Omental fat pad (tissue), 4 donors: ENCODE results near the gene PLXNA4. TPM values are rescaled to one million over a fixed set of nuclear protein-coding genes. Genes with fewer than 3 reads are reported as not detected.

Source experiments
- ATAC-seq: fragments of 150-250 bp; one replicate; pipeline ENCODE4 v1.9.1; 2016; ENCODE audit warnings: mild to moderate bottlenecking, moderate library complexity; ENCODE audit not compliant: low FRiP score
- DNase-seq: peaks from one replicate; pipeline ENCODE4 v3.0.0-alpha.2; 2019; ENCODE audit warnings: low spot score
- CTCF ChIP-seq, 3 donors: fragments of 450-650 bp; IDR thresholded peaks; one replicate each; pipeline ENCODE4 v1.5.1; 2016 to 2017; ENCODE audit warnings: antibody characterized with exemption in 3 of 3, mild to moderate bottlenecking in 3 of 3, moderate library complexity in 2 of 3
- total RNA-seq, 4 donors: library from RNA; depleted of rRNA; stranded (reverse); fragments of >200 nt; gene quantifications; one replicate each; pipeline ENCODE4 v1.1.0, GENCODE V29; 2016

PLXNA4 gene
- total RNA-seq, 4 donors from 2014 or later: 31.4 to 111 (median 41.9) TPM

DNA sequence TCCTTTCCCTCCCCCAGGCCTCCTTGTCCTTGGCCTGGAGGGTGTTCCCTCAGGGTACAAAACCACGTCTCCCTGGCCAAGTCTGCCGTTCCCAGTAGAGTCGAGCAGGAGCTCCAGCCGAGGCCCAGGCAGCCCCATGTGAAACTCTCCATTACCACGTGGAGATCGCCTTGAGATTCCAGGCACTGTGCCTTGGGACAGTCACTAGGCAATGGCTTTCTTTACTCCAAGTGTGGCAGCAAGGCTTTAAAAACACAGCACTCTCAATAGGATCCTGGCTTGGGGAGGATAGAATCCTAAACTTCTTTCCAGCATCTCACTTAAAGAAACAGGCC, 57.5 kb downstream of the PLXNA4 start:
- TF ChIP-seq CTCF (IDR thresholded peaks at IDR 0.05): no peak

GRCh38 chr7:132518102-132518838, 58.0 kb downstream of the PLXNA4 start:
- DNase-seq: no peak
- no peak for TF ChIP-seq CTCF (IDR thresholded peaks at IDR 0.05)
- no peak for ATAC-seq

More for the DNA sequence above, 57.5 kb downstream of the PLXNA4 start:
- DNase-seq: no peak
- no peak for ATAC-seq

DNA sequence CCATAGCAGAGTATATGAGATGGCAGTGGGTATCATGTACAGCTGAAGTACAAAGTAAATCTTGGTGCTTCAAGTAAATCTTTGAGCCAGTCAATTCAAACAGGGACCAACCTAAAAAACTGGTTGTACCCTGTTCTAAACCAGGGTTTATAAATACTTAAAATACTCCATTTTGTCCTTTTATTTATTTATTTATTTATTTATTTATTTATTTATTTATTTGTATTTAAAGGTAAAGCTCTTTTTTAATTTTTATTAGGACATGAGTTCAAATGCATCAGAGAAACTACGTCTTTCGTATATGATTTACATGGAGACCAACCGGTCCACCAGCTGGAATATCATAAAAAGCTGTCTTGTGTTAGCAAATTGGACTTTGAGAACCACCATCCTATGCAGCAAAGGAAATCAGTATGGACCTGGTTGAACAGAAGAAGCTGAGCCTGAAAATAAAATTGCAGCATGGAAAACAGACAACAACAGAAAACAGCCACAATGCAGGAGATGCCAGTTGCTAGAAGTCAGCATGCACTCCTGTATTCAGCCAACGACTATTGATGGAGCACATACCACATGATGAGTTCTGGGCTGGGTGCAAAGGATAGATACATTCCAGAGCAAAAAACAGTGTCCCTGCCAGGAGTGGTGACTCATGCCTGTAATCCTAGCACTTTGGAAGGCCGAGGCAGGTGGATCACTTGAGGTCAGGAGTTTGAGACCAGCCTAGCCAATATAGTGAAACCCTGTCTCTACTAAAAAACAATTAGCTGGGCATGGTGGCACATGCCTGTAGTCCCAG, 60.0 kb downstream of the PLXNA4 start:
- TF ChIP-seq CTCF (IDR thresholded peaks at IDR 0.05): no peak
- DNase-seq (no peak), ATAC-seq (peak; percentile 64)

DNA sequence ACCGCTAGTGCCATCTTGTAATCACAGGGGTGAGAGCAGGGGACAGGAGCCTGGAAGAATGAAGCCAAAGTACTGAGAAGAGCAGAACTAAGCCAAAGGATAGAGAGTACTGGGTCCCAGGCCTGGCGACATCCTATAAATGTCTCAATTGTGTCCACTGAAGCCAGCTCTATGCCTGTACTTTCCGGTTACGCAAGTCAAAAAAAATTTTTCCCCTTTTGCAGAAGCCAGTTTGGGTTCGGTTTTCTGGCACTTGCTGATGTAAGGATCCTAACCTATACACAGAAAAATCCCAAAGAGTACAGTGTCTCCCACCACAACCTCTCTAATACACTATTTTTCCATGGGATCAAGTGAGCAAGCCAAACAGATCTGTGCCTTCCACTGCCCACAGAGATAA, 61.1 kb downstream of the PLXNA4 start:
- DNase-seq (no peak), ATAC-seq (no peak)
- no peak for TF ChIP-seq CTCF (IDR thresholded peaks at IDR 0.05)

GRCh38 chr7:132514430-132514829, 61.8 kb downstream of the PLXNA4 start:
- TF ChIP-seq CTCF (IDR thresholded peaks at IDR 0.05): no peak
- no peak for ATAC-seq
- DNase-seq: no peak

- no peak for TF ChIP-seq CTCF (IDR thresholded peaks at IDR 0.05)
- DNase-seq (no peak), ATAC-seq (no peak)
These were observed 64.3 kb downstream of the PLXNA4 start for GRCh38 chr7:132511921-132512320.

- ATAC-seq (no peak), DNase-seq (no peak)
- TF ChIP-seq CTCF (IDR thresholded peaks at IDR 0.05): no peak
These were observed 64.9 kb downstream of the PLXNA4 start for GRCh38 chr7:132511387-132511786.
